ENCODE measurements around the gene ADRA2A.

DNA sequence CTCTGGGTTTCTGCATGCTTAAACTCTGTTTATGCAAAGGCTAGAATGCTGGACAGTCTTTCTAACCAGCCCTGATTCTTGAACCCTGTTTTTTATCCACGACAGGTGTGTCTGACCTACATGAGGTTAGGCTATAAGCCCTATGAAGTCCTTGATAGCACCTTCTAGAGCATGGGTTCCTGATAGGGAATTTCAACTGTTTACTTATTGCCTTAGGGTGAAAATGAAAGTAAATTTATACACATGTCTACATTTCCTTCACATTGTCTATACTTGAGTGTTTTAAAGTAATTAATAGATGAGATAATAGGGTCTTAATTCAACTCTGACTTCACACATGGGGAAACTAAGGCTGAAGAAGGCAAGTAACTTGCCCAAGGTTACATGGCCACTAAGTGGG, 35.5 kb downstream of the ADRA2A start:
- TF ChIP-seq, protein P1, sequence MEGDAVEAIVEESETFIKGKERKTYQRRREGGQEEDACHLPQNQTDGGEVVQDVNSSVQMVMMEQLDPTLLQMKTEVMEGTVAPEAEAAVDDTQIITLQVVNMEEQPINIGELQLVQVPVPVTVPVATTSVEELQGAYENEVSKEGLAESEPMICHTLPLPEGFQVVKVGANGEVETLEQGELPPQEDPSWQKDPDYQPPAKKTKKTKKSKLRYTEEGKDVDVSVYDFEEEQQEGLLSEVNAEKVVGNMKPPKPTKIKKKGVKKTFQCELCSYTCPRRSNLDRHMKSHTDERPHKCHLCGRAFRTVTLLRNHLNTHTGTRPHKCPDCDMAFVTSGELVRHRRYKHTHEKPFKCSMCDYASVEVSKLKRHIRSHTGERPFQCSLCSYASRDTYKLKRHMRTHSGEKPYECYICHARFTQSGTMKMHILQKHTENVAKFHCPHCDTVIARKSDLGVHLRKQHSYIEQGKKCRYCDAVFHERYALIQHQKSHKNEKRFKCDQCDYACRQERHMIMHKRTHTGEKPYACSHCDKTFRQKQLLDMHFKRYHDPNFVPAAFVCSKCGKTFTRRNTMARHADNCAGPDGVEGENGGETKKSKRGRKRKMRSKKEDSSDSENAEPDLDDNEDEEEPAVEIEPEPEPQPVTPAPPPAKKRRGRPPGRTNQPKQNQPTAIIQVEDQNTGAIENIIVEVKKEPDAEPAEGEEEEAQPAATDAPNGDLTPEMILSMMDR (IDR thresholded peaks at IDR 0.05; ENCODE audit: insufficient read depth, low read length) = no peak
- TF ChIP-seq POLR2AphosphoS5 (IDR thresholded peaks at IDR 0.05; ENCODE audit: low read depth) = no peak
- no peak for TF ChIP-seq GABPA (IDR thresholded peaks at IDR 0.05; ENCODE audit: low read depth)
- no peak for TF ChIP-seq SPI1 (IDR thresholded peaks at IDR 0.05; ENCODE audit: borderline replicate concordance, low read depth)
